Right renal pelvis (tissue), 4 donors: ENCODE results near the gene C2CD4C. TPM values are rescaled to one million over a fixed set of nuclear protein-coding genes. Genes with fewer than 3 reads are reported as not detected.
"Not testable (repeated sequence)": the region's sequence is repeated elsewhere in the genome, so short reads cannot be mapped to it uniquely, and the experiment has no call there.

Source experiments
- DNase-seq, 4 donors: peaks; one replicate each; pipeline ENCODE4 v3.0.0-alpha.2; 2013; ENCODE audit warnings: low read depth in 4 of 4, low spot score in 3 of 4, missing footprints in 1 of 4
- polyA plus RNA-seq, 4 donors: library from polyadenylated mRNA; unstranded; fragments of 120-200 nt; gene quantifications; one replicate each; pipeline ENCODE4 v1.2.1, GENCODE V29; 2013; ENCODE audit not compliant: insufficient read length in 4 of 4

Gene C2CD4C
- polyA plus RNA-seq, 4 donors = 1.4 to 3.4 (median 1.8) TPM

- no peak for DNase-seq
Observed at GRCh38 chr19:369876-370275, 39.1 kb downstream of the C2CD4C start.

DNA sequence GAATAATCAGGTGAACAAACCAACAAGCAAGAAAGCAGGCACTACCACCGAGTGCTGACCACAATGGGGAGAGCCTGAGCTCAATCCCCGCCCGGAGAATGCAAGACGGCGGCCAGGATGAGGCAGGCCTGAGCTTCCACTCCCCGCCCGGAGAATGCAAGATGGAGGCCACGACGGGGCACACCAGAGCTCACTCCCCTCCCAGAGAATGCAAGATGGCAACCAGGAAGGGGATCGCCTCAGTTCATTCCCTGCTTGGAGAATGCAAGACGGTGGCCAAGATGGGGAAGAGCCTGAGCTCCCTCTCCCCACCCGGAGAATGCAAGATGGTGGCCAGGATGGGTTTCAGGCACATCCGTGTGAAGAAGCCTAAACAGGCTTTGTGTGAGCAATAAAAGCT, 39.7 kb downstream of the C2CD4C start:
- DNase-seq = no peak

- no peak for DNase-seq
Observed at GRCh38 chr19:368630-369024, 40.3 kb downstream of the C2CD4C start.

DNA sequence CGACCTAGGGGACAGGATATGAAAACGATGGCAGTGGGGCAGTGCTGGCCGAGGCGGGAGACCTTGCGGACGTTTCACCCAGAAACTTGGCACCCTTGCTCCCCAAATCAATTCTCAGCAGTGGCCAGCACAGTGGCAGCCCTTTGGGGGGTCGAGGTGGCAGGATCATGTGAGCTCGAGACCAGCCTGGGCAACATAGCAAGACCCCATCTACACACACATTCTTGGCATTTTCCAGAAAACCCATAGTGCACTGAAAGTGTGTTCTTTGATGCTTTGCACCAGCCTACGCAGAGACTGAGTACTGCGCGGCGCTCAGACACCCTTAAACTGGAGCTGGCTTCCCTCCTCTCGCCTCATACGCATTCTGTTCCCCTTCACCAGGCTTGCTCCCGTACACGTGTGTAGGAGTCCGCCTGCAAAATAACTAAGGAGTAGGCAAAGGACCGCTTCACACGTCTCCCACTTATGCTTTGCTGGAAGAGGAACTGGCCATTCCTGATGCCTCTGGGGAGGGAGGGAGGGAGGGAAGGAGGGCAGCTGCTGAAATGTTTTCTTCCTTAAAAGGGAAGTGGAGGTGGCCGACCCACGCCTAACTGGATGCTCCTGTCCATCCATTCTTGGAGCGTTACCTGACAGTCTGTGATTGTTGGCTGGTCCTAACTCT, 40.9 kb downstream of the C2CD4C start:
- no peak for DNase-seq

- DNase-seq = no peak
Observed at GRCh38 chr19:367561-367960, 41.4 kb downstream of the C2CD4C start.

GRCh38 chr19:366951-367350, 42.0 kb downstream of the C2CD4C start:
- DNase-seq = no peak

- DNase-seq = no peak
Observed at GRCh38 chr19:366205-366783, 42.7 kb downstream of the C2CD4C start.

DNA sequence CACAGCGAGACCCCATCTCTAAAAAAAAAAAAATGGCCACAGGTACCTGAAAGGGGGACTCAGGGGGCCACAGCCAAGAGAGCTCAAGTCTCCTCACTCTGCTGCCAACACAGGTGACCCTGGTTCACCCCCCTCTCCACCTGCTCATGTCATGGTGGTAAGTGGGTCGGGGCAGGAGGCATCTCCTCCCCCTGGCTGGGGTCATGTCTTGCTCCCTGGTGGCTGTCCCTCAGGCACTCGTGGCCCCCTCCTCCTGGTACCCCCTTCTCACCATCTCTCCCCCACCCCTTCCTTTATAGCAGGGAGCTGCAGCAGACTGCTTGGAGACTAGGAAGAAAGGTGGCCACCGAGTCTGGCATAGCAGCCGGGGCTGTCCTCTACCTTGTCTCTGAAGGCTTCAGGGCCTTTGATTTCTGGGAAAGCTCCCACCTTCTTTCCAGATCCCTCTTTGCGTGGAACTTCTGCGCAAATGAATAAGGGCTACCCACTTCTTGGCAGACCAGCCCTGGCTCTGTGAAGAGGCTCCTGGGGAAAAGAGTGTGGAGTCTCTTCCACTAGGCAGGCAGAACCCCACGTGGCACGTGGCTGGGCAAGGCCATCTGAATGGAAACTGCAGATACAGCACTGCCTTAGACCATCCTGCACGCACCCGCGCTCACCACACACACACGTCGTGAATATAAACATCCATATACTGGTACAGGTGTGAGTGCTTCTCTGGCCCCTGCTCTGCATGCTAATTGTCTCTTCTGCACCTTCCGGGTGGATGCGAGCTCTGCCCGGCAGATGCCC, 44.3 kb downstream of the C2CD4C start:
- no peak for DNase-seq

DNA sequence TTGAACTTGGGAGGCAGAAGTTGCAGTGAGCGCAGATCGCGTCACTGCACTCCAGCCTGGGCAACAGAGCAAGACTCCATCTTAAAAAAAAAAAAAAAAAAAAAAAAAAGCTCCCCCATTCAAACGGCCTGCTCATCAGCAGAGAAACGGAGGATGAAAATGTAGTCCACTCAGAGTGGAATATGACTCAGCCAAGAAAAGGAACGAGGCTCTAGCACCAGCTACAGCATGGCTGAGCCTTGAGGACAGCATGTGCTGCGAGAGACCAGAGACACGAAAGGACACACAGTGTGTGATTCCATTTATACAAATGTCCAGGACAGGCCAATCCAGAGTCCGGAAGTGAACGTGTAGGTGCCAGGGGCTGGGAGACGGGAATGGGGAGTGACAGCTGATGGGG, 46.3 kb downstream of the C2CD4C start:
- DNase-seq = no peak

DNA sequence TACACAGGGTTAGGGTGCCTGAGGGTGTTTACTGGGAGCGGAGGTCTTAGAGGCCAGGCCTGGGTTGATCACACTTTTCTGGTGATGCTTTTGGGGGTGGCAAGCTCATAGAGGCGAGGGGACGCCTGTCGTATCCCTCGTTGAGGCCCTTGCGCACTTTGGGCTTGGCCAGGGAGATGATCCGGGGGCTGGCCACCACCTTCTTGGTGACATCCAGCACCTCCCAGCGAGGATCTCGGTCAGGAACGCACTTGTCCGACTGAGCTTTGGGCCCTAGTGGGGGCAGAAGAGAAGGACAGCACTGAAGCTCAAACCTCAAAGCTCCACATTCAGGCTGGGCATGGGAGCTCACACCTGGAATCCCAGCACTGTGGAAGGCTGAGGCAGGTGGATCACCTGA, 46.8 kb downstream of the C2CD4C start:
- DNase-seq = no peak

- DNase-seq = no peak
Observed at GRCh38 chr19:359653-359925, 49.4 kb downstream of the C2CD4C start.

DNA sequence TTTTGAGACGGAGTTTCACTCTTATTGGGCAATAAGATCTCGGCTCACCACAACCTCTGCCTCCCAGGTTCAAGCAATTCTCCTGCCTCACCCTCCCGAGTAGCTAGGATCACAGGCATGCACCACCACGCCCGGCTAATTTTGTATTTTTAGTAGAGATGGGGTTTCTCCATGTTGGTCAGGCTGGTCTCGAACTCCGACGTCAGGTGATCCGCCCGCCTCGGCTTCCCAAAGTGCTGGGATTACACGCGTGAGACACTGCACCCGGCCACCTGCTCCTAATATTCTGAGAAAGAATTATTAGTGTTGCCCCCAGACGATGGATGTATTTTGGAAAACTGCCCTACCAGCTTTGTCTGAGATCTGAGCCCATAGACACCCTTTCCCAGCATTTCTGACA, 53.4 kb downstream of the C2CD4C start:
- DNase-seq = not testable (repeated sequence)

Other genes starting within 250 kb of the C2CD4C start
- 1 to 10 TPM; 2.2 to 4.3 (median 3.2) TPM for gene PLPP2, start 117.7 kb downstream of the C2CD4C start, polyA plus RNA-seq
- gene MIER2, start 64.4 kb downstream of the C2CD4C start, polyA plus RNA-seq = 10 to 100 TPM; 23.6 to 32.8 (median 24.5) TPM
- 10 to 100 TPM; 25.1 to 41.9 (median 28.7) TPM for gene SHC2, start 51.9 kb upstream of the C2CD4C start, polyA plus RNA-seq
- gene MADCAM1, start 87.3 kb upstream of the C2CD4C start, polyA plus RNA-seq = 1 to 10 TPM; 2.8 to 5.6 (median 3.6) TPM
- gene TPGS1, start 98.3 kb upstream of the C2CD4C start, polyA plus RNA-seq = 10 to 100 TPM in 1 of 4 donors, 1 to 10 TPM in 3; 5.5 to 18.3 (median 6.6) TPM
- gene CDC34, start 122.6 kb upstream of the C2CD4C start, polyA plus RNA-seq = 10 to 100 TPM; 56.1 to 75.0 (median 60.6) TPM
- gene GZMM, start 134.9 kb upstream of the C2CD4C start, polyA plus RNA-seq = under 1 TPM; 0.17 to 0.43 (median 0.29) TPM
- 100 to 1,000 TPM; 419 to 639 (median 444) TPM for gene BSG, start 163.4 kb upstream of the C2CD4C start, polyA plus RNA-seq
- under 1 TPM; 0.18 to 0.44 (median 0.23) TPM for gene HCN2, start 180.7 kb upstream of the C2CD4C start, polyA plus RNA-seq
- 10 to 100 TPM; 52.8 to 71.6 (median 57.0) TPM for gene POLRMT, start 224.4 kb upstream of the C2CD4C start, polyA plus RNA-seq
- under 1 TPM; 0.23 to 0.73 (median 0.48) TPM for gene FGF22, start 230.7 kb upstream of the C2CD4C start, polyA plus RNA-seq